ENCODE measurements around the gene TPCN2. TPM values are rescaled to one million over a fixed set of nuclear protein-coding genes. Genes with fewer than 3 reads are reported as not detected.

The TPCN2 gene
- total and polyA plus RNA-seq, 2 of the 8 experiments (the other 6 are each of a cell fraction or from before 2014, with no cell fraction given): 9.7 to 18.6 TPM

DNA sequence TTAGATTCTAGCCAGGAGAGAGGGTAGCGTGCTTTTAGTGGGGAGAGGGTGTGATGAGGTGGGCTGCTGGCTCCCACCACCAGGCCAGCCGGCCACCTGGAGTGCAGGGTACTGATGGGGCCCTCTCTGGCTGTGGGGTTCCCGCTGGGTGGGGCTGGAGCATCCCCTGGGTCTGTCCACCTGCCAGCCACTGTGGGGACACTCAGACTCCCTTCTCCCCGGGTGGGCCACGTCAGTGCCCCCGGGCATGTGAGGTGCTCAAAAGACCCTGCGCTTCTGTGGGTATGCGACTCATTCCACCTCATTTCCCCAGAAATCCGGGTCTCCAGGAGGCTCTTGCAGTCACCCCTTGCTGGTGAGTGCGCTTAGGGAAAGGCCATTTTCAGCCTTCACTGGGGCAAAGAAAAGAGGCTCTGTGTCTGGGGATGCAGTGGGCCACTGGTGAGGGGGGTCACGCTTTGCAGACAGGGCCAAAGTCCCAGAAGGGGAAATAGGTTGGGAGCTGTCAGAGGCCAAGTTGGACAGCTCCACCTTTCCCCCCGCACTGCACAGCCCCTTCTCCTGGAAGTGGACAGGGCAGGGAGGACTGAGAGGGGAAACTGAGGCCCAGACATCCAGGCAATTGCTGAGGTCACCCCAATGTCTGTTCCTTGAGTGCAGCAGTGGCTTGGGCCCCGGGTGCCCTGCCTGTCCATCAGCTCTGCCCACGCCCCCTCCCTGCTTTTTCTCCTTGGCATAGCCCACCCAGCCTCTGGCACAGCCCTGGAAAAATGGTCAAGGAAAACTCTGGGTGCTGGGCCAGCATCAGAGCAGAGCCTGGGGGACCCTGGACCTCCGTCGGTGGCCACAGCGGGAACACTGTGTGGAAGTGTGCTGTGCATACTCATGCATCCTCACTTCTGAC is 53.3 kb downstream of the TPCN2 start (continued):
- TF ChIP-seq BRCA1 (IDR thresholded peaks at IDR 0.05; ENCODE audit: low read depth, low read length) (no peak), TBP (IDR thresholded peaks at IDR 0.05; ENCODE audit: low read depth, low read length) (no peak), RXRA (IDR thresholded peaks at IDR 0.05; ENCODE audit: insufficient read depth, low read depth, low read length) (no peak), NRF1 (IDR thresholded peaks at IDR 0.05; ENCODE audit: low read depth, low read length) (no peak), SUZ12 (IDR thresholded peaks at IDR 0.05; ENCODE audit: low read length) (no peak), ZNF274 (IDR thresholded peaks at IDR 0.05; ENCODE audit: borderline replicate concordance, extremely low read depth, low read length) (no peak), BCL11A (IDR thresholded peaks at IDR 0.05; ENCODE audit: low read depth in 2 of 2, low read length in 2 of 2) (no peak)
- TF ChIP-seq, protein P1, sequence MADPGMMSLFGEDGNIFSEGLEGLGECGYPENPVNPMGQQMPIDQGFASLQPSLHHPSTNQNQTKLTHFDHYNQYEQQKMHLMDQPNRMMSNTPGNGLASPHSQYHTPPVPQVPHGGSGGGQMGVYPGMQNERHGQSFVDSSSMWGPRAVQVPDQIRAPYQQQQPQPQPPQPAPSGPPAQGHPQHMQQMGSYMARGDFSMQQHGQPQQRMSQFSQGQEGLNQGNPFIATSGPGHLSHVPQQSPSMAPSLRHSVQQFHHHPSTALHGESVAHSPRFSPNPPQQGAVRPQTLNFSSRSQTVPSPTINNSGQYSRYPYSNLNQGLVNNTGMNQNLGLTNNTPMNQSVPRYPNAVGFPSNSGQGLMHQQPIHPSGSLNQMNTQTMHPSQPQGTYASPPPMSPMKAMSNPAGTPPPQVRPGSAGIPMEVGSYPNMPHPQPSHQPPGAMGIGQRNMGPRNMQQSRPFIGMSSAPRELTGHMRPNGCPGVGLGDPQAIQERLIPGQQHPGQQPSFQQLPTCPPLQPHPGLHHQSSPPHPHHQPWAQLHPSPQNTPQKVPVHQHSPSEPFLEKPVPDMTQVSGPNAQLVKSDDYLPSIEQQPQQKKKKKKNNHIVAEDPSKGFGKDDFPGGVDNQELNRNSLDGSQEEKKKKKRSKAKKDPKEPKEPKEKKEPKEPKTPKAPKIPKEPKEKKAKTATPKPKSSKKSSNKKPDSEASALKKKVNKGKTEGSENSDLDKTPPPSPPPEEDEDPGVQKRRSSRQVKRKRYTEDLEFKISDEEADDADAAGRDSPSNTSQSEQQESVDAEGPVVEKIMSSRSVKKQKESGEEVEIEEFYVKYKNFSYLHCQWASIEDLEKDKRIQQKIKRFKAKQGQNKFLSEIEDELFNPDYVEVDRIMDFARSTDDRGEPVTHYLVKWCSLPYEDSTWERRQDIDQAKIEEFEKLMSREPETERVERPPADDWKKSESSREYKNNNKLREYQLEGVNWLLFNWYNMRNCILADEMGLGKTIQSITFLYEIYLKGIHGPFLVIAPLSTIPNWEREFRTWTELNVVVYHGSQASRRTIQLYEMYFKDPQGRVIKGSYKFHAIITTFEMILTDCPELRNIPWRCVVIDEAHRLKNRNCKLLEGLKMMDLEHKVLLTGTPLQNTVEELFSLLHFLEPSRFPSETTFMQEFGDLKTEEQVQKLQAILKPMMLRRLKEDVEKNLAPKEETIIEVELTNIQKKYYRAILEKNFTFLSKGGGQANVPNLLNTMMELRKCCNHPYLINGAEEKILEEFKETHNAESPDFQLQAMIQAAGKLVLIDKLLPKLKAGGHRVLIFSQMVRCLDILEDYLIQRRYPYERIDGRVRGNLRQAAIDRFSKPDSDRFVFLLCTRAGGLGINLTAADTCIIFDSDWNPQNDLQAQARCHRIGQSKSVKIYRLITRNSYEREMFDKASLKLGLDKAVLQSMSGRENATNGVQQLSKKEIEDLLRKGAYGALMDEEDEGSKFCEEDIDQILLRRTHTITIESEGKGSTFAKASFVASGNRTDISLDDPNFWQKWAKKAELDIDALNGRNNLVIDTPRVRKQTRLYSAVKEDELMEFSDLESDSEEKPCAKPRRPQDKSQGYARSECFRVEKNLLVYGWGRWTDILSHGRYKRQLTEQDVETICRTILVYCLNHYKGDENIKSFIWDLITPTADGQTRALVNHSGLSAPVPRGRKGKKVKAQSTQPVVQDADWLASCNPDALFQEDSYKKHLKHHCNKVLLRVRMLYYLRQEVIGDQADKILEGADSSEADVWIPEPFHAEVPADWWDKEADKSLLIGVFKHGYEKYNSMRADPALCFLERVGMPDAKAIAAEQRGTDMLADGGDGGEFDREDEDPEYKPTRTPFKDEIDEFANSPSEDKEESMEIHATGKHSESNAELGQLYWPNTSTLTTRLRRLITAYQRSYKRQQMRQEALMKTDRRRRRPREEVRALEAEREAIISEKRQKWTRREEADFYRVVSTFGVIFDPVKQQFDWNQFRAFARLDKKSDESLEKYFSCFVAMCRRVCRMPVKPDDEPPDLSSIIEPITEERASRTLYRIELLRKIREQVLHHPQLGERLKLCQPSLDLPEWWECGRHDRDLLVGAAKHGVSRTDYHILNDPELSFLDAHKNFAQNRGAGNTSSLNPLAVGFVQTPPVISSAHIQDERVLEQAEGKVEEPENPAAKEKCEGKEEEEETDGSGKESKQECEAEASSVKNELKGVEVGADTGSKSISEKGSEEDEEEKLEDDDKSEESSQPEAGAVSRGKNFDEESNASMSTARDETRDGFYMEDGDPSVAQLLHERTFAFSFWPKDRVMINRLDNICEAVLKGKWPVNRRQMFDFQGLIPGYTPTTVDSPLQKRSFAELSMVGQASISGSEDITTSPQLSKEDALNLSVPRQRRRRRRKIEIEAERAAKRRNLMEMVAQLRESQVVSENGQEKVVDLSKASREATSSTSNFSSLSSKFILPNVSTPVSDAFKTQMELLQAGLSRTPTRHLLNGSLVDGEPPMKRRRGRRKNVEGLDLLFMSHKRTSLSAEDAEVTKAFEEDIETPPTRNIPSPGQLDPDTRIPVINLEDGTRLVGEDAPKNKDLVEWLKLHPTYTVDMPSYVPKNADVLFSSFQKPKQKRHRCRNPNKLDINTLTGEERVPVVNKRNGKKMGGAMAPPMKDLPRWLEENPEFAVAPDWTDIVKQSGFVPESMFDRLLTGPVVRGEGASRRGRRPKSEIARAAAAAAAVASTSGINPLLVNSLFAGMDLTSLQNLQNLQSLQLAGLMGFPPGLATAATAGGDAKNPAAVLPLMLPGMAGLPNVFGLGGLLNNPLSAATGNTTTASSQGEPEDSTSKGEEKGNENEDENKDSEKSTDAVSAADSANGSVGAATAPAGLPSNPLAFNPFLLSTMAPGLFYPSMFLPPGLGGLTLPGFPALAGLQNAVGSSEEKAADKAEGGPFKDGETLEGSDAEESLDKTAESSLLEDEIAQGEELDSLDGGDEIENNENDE (IDR thresholded peaks at IDR 0.05; ENCODE audit: insufficient replicate concordance, low read length): no peak
- TF ChIP-seq, protein P2, sequence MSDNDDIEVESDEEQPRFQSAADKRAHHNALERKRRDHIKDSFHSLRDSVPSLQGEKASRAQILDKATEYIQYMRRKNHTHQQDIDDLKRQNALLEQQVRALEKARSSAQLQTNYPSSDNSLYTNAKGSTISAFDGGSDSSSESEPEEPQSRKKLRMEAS (IDR thresholded peaks at IDR 0.05): no peak
